Naive thymus-derived CD8-positive, alpha-beta T cell (primary cell): ENCODE data around the gene FBP2. TPM values are rescaled to one million over a fixed set of nuclear protein-coding genes. Genes with fewer than 3 reads are reported as not detected.
"Not testable (repeated sequence)": the region's sequence is repeated elsewhere in the genome, so short reads cannot be mapped to it uniquely, and the experiment has no call there.

Experiments used
- ATAC-seq, 2 donors: fragments of 150-1000 bp; cut with Tn5 transposase in 1 of 2; sonication (Bioruptor Pico), chemical (Tn5 transposase) in 1 of 2; 1 replicate in 1 of 2; 2 replicates in 1 of 2; pipeline ENCODE4 v1.10.0; 2021; ENCODE audit warnings: mild to moderate bottlenecking in 2 of 2, moderate library complexity in 2 of 2
- POLR2A ChIA-PET: fragments of 350-600 bp; sonication (Branson Sonifier 250); formaldehyde crosslinking; loops from one replicate; lab custom pipeline; 2021; ENCODE audit warnings: antibody characterized with exemption; lab: Charles Lee
- DNase-seq, 10 donors: peaks; one replicate each; pipeline versions ENCODE4 v3.0.0 to v3.0.0-alpha.2; 2020 to 2022
- H3K27ac Mint-ChIP-seq, 10 donors: one replicate each; pipeline ENCODE4 v1.8.0; 2020 to 2022; ENCODE audit warnings: mild to moderate bottlenecking in 10 of 10, mixed read lengths in 10 of 10, moderate library complexity in 4 of 10, inconsistent platforms in 1 of 10
- H3K27me3 Mint-ChIP-seq, 5 donors: one replicate each; pipeline ENCODE4 v1.8.0; 2021 to 2022; ENCODE audit warnings: mixed read lengths in 5 of 5
- H3K36me3 Mint-ChIP-seq, 3 donors: one replicate each; pipeline ENCODE4 v1.8.0; 2020 to 2022; ENCODE audit warnings: mixed read lengths in 3 of 3, mild to moderate bottlenecking in 2 of 3, inconsistent platforms in 1 of 3
- H3K4me1 Mint-ChIP-seq, 4 donors: one replicate each; pipeline ENCODE4 v1.8.0; 2021 to 2022; ENCODE audit warnings: mixed read lengths in 4 of 4
- H3K4me3 Mint-ChIP-seq, 10 donors: one replicate each; pipeline ENCODE4 v1.8.0; 2020 to 2022; ENCODE audit warnings: mild to moderate bottlenecking in 10 of 10, mixed read lengths in 10 of 10, moderate library complexity in 6 of 10, inconsistent platforms in 1 of 10
- H3K9me3 Mint-ChIP-seq, 9 donors: one replicate each; pipeline ENCODE4 v1.8.0; 2020 to 2022; ENCODE audit warnings: mixed read lengths in 9 of 9, mild to moderate bottlenecking in 3 of 9, inconsistent platforms in 1 of 9, moderate library complexity in 1 of 9
- polyA plus RNA-seq, 3 donors: library from polyadenylated mRNA; unstranded; fragments of 300-500 nt; fragmentation: Illumina TruSeq; gene quantifications; one replicate each; pipeline ENCODE4 v1.2.3, GENCODE V29; 2021
- total RNA-seq, 8 experiments: library from RNA in 2 of 8; stranded (reverse) in 2 of 8; gene quantifications; one replicate each; pipeline ENCODE4 v1.2.3 and lab custom pipeline; 2021 to 2026

FBP2 gene
- total and polyA plus RNA-seq, 5 experiments from 2014 or later: not detected

DNA sequence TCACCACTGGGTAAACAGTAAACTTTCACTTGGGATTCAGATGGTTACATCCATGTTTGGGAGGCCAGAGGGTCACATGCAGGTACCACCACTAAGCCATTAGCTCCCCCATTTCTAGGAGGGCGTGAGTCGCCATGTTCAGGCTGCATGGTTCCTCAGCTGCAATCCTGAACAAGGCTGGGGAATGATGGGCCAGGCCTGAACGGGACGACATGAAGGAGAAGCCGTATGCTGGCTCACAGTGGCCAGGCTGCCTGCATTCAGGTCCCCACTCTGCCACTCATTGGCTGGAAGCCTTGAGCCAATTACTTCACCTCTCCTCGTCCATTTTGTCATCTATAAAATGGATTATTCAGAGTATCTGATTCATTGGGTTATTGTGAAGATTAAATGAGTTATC, 9.0 kb upstream of the FBP2 start:
- no peak for ATAC-seq
- Mint-ChIP-seq H3K27ac (no peak overlapping the region), H3K27me3 (peaks cover 0 to 2% (median 0%) of the 10 kb centered on the region in 5 donors), H3K4me3 (no peak overlapping the region), H3K4me1 (peaks cover 3 to 6% (median 4%) of the 10 kb centered on the region in 4 donors), H3K9me3 (no peaks in the 10 kb centered on the region), H3K36me3 (peaks cover 0 to 6% (median 0%) of the 10 kb centered on the region in 3 donors)
- DNase-seq: no peak
- POLR2A ChIA-PET: no interaction called here

DNA sequence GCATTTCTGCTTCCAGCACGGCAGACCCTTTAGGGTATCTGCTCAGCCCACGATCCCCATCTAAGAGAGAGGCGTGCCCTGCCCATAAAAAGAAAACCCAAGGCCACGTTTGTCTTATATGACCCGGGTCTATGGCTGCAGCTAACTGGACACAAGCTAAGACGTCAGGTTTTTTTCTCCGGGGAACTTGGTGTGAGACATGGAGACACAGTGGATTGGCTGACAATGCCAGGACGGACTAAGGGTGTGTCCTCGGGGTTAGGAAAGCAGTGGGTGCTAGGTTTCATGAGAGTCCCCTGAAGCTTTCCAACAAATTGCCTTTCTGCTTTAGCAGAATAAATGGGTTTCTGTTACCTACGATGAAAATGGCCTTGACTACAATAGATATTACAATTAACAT, 7.1 kb upstream of the FBP2 start:
- Mint-ChIP-seq H3K36me3 (no peaks in the 10 kb centered on the region), H3K27me3 (peaks cover 0 to 8% (median 1%) of the 10 kb centered on the region in 5 donors), H3K27ac (no peak overlapping the region), H3K9me3 (no peaks in the 10 kb centered on the region), H3K4me3 (no peak overlapping the region), H3K4me1 (peaks cover 3 to 6% (median 4%) of the 10 kb centered on the region in 4 donors)
- DNase-seq (no peak), ATAC-seq (no peak)
- POLR2A ChIA-PET: no interaction called here

DNA sequence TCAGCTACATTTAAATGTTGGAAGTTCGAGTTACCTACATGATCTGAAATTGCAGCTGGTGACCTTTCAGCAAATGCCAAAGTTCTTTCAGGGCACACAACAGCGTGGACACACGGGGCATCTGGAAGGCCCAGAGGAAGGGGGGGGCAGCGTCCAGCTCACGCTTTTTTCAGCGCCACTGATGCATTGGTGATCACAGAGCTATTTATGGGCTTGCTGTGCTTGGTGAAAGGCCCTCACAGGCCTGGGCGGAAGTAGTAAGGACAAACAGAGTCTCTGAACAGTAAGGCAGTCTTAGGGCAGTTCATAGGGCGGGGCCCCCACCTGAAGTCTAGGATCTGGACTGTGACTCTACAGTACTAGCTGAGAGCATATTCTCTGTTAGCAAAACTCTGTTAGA, 6.6 kb upstream of the FBP2 start:
- Mint-ChIP-seq H3K27ac (no peak overlapping the region), H3K9me3 (no peaks in the 10 kb centered on the region), H3K4me3 (no peak overlapping the region), H3K27me3 (peaks cover 0 to 8% (median 1%) of the 10 kb centered on the region in 5 donors), H3K36me3 (no peaks in the 10 kb centered on the region), H3K4me1 (peaks cover 3 to 6% (median 4%) of the 10 kb centered on the region in 4 donors)
- DNase-seq (no peak), ATAC-seq (no peak)
- POLR2A ChIA-PET: no interaction called here

DNA sequence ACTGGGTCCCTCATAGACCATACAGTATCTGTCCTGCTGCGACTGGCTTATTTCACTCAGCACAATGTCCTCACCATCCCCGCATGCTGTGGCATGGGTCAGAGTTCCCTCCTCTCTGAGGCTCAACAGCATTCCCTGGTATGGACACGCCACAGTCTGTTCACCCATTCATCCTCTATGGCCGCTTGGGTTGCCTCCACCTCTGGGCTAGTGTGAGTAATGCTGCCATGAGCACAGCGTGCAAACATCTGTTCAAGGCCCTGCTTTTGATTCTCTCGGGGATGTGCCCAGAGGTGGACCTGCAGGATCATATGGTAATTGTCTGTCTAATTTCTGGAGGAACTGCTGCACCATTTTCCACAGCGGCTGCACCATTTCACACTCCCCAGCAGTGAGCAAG, 5.5 kb upstream of the FBP2 start:
- Mint-ChIP-seq H3K9me3 (no peaks in the 10 kb centered on the region), H3K27ac (no peak overlapping the region), H3K27me3 (peaks cover 0 to 12% (median 7%) of the 10 kb centered on the region in 5 donors), H3K4me1 (peaks cover 3 to 6% (median 4%) of the 10 kb centered on the region in 4 donors), H3K36me3 (no peaks in the 10 kb centered on the region), H3K4me3 (no peak overlapping the region)
- DNase-seq: no peak
- POLR2A ChIA-PET: no interaction called here
- ATAC-seq: no peak

DNA sequence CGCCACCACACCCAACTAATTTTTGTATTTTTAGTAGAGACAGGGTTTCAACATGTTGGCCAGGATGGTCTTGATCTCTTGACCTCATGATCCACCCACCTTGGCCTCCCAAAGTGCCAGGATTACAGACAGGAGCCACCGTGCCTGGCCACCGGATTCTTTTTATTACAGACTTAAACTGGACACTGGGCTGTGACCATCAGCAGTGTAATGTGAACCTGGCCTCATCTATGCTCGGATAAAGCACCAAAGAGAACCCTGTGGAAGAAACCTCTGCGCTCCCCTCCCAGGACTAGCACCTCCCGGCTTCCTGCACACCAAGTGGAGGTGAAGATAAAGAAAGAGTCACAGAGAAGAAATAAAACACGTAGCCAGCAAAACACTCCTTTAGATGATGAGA, 941 bp downstream of the FBP2 start:
- H3K4me3 Mint-ChIP-seq, H3K9me3 Mint-ChIP-seq, H3K4me1 Mint-ChIP-seq, POLR2A ChIA-PET, ATAC-seq, H3K27ac Mint-ChIP-seq, DNase-seq, H3K36me3 Mint-ChIP-seq: not testable (repeated sequence)
- peaks cover 3 to 45% (median 12%) of the 10 kb centered on the region in 5 donors for H3K27me3 Mint-ChIP-seq

DNA sequence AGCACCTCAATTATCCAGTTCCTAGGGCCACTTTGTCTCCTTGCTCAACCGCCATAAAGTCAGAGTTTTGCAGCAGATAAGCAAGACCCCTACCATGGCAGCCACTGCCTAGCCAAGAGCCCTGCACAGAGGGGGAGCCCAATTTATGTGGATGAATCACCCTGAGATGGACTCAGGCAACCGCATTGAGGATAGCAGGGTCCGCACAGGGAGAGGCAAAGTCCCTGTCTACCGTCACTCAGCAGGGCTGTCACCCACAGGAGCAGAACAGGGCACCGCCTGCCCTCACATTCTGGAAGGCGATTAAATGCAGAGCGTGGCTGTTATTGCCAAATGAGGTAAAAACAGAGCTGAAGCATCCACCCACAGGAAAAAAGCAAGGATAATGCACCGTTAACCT, 1.7 kb downstream of the FBP2 start:
- peaks cover 3 to 48% (median 17%) of the 10 kb centered on the region in 5 donors for H3K27me3 Mint-ChIP-seq
- POLR2A ChIA-PET: no interaction called here
- H3K4me3 Mint-ChIP-seq: no peak overlapping the region

DNA sequence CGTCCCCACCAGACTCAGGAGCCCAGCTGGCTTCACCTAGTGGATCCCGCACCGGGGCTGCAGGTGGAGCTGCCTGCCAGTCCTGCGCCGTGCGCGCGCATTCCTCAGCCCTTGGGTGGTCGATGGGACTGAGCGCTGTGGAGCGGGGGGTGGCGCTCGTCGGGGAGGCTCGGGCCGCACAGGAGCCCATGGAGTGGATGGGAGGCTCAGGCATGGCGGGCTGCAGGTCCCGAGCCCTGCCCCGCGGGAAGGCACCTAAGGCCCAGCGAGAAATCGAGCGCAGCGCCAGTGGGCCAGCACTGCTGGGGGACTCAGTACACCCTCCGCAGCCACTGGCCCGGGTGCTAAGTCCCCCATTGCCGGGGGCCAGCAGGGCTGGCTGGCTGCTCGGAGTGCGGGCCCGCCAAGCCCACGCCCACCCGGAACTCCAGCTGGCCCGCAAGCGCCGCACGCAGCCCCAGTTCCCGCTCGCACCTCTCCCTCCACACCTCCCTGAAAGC, 2.5 kb downstream of the FBP2 start:
- H3K27me3 Mint-ChIP-seq: peaks cover 2 to 51% (median 16%) of the 10 kb centered on the region in 5 donors
- DNase-seq, H3K4me1 Mint-ChIP-seq, H3K27ac Mint-ChIP-seq, H3K36me3 Mint-ChIP-seq, ATAC-seq, H3K9me3 Mint-ChIP-seq, POLR2A ChIA-PET, H3K4me3 Mint-ChIP-seq: not testable (repeated sequence)

More for the DNA sequence above, 1.7 kb downstream of the FBP2 start:
- ATAC-seq (no peak), DNase-seq (no peak)
- no peaks in the 10 kb centered on the region for H3K36me3 Mint-ChIP-seq
- peaks cover 0 to 2% (median 0%) of the 10 kb centered on the region in 9 donors for H3K9me3 Mint-ChIP-seq
- no peak overlapping the region for H3K27ac Mint-ChIP-seq
- peaks cover 0 to 2% (median under 1%) of the 10 kb centered on the region in 4 donors for H3K4me1 Mint-ChIP-seq

DNA sequence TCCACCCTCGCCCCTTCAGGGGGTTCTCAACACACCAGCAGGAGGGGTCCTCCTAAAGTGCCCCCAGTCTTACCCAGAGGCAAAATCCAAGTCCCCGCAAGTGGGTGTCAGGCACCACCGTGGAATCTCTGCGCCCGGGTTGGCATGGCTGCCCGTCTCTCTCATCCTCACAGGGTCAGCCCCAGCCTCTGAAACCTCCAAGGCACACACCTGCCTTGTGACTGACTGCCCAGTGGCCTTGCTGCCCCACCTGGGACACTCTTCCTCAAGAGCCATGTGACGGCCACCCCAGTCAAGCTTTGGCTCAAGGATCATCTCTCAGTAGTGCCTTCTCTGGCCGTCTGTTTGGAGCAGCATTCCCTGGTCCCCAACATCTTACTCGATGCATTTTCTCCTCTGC, 4.9 kb downstream of the FBP2 start:
- Mint-ChIP-seq H3K27ac (no peak overlapping the region), H3K27me3 (peaks cover 2 to 50% (median 13%) of the 10 kb centered on the region in 5 donors), H3K9me3 (peaks cover 0 to 2% (median 0%) of the 10 kb centered on the region in 9 donors), H3K36me3 (no peaks in the 10 kb centered on the region), H3K4me3 (no peak overlapping the region), H3K4me1 (peaks cover 9 to 18% (median 15%) of the 10 kb centered on the region in 4 donors)
- DNase-seq (no peak), ATAC-seq (no peak)
- POLR2A ChIA-PET: no interaction called here

DNA sequence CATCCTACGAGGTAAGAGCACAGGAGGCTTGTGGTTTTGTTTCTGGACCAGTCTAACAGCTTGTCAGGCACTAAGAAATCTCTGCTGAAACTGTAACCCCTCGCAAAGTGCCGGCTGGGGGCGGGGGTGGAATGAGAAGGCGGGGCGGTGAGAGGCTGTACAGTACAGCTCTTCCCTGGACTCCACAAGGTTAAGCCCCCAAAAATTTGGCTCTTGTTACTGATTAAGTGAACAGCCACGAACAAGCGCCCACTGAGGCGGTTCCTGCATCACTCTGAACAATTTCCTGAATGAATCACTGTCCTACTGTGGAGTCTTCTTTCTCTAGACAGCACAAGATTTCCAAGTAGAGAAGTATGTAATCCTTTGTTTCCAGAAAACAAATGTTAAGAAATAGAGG, 6.8 kb downstream of the FBP2 start:
- peak overlapping the region in 2 of 10 donors; percentile 17 to 30 for H3K27ac Mint-ChIP-seq
- H3K27me3 Mint-ChIP-seq: peaks cover 2 to 39% (median 11%) of the 10 kb centered on the region in 5 donors
- H3K36me3 Mint-ChIP-seq: no peaks in the 10 kb centered on the region
- POLR2A ChIA-PET: no interaction called here
- no peak overlapping the region for H3K4me3 Mint-ChIP-seq
- H3K4me1 Mint-ChIP-seq: peaks cover 9 to 18% (median 16%) of the 10 kb centered on the region in 4 donors
- H3K9me3 Mint-ChIP-seq: no peaks in the 10 kb centered on the region
- no peak for DNase-seq
- no peak for ATAC-seq

DNA sequence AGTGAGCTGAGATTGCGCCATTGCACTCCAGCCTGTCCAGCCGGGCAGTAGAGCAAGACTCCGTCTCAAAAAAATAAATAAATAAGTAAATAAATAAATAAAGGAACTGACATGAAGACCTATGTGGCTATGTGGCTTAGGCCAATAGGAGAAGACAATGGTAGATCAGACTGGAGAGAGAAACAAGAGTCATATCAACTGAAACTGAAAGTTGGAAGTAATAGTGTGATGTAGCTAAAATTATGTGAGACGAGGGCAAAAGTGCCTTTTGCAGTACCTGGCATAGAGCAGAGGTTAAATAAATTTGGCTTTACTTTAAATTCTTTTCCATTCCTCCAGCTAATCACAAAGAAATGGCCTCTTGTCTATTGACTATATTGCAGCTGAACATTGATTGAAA, 7.3 kb downstream of the FBP2 start:
- POLR2A ChIA-PET: no interaction called here
- no peak overlapping the region for H3K27ac Mint-ChIP-seq
- no peak overlapping the region for H3K4me3 Mint-ChIP-seq

DNA sequence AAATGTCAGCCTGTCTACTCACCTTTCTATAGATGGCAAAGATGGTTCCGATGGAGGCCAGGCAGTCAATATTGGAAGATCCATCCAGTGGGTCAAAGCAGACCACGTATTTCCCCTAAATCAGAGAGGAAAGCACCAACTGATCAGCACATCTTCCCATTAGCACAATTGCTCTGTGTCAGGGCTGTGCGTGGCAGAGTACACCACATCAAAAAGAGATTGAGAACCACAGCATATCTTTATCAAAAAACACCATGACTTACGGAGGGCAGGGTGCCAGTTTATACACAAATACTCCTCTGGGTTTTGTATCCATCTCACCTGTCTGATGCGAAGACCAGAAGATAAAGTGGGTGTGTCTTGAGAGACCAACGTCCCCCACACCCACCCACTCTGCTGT, 9.1 kb downstream of the FBP2 start:
- Mint-ChIP-seq H3K4me1 (peaks cover 9 to 18% (median 16%) of the 10 kb centered on the region in 4 donors), H3K4me3 (peak overlapping the region in 7 of 10 donors; percentile 19 to 53 (median 30)), H3K27me3 (peaks cover 2 to 33% (median 11%) of the 10 kb centered on the region in 5 donors), H3K27ac (peak overlapping the region in 4 of 10 donors; percentile 27 to 79 (median 34)), H3K36me3 (no peaks in the 10 kb centered on the region), H3K9me3 (no peaks in the 10 kb centered on the region)
- ATAC-seq (peak; percentile 52 to 96), DNase-seq (peak in 5 of 10 donors; percentile 5 to 50 (median 32))
- POLR2A ChIA-PET: no interaction called here

More for the DNA sequence above, 7.3 kb downstream of the FBP2 start:
- Mint-ChIP-seq H3K27me3 (peaks cover 2 to 39% (median 11%) of the 10 kb centered on the region in 5 donors), H3K36me3 (no peaks in the 10 kb centered on the region), H3K4me1 (peaks cover 9 to 18% (median 16%) of the 10 kb centered on the region in 4 donors), H3K9me3 (no peaks in the 10 kb centered on the region)
- ATAC-seq (no peak), DNase-seq (no peak)

DNA sequence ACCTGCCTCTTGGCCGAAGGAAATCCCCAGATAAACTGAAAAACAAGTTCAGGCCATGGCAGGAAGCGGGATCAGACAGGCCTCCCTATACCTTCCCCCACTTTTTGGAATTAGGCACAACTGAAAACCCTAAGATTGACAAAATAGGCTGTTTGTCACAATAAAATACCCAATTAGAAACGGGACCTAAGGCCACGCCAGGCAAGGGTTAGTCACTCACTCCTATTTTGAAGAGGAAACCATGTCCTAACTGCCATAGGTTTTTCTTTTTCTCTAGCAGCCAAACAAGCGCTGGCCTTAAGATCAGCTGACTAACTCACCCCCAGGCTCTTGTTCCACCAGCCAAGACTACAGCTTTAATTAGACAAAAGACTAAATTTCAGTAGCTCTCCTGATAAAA, 11.9 kb downstream of the FBP2 start:
- H3K36me3 Mint-ChIP-seq: no peaks in the 10 kb centered on the region
- H3K9me3 Mint-ChIP-seq: no peaks in the 10 kb centered on the region
- no peak for DNase-seq
- ATAC-seq: no peak
- H3K4me1 Mint-ChIP-seq: peaks cover 8 to 20% (median 15%) of the 10 kb centered on the region in 4 donors
- H3K27ac Mint-ChIP-seq: peak overlapping the region in 1 of 10 donors; percentile 34
- H3K4me3 Mint-ChIP-seq: no peak overlapping the region
- POLR2A ChIA-PET: no interaction called here
- peaks cover 0 to 10% (median 2%) of the 10 kb centered on the region in 5 donors for H3K27me3 Mint-ChIP-seq

DNA sequence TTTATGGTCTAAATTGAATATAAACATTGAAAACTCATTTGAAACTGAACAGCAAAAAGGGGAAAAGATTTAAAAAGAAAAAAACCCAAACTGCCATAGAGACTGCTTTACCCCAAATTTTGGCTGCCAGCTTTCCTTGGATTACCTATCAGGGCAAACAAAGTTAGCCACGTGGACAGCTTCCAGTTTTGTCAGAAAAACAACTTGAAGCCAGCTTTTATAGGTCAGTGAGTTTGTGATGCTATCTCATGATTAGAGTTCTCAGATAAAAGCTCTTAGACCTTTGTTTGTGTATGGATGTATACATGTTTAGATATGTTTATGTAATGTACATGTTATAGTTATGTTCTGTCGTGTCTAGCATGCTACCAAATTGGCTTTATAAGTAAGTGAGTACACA, 16.1 kb downstream of the FBP2 start:
- no peak overlapping the region for H3K4me3 Mint-ChIP-seq
- H3K4me1 Mint-ChIP-seq: peaks cover 0 to 2% (median under 1%) of the 10 kb centered on the region in 4 donors
- POLR2A ChIA-PET: no interaction called here
- DNase-seq (no peak), ATAC-seq (no peak)
- peaks cover 4 to 11% (median 6%) of the 10 kb centered on the region in 5 donors for H3K27me3 Mint-ChIP-seq
- H3K9me3 Mint-ChIP-seq: no peaks in the 10 kb centered on the region
- no peak overlapping the region for H3K27ac Mint-ChIP-seq
- no peaks in the 10 kb centered on the region for H3K36me3 Mint-ChIP-seq

DNA sequence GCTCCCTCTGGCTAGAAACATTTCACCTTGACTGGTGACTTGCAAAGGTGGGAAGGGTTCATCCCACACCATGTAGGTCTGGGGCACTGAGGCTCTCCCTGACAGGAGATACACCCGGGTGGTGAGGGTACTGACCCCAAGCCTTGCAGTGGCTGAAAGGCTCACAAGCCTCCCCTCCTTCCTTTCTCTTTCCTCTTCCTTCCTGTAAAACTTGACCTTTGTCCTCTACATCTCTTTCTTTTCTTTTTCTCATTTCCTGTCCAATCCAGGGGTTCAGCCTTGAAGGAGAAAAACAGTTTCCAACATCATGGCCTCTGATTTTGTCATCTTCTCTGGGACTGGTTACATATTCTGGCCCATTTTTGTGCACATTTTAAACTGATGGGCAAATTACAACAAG, 16.6 kb downstream of the FBP2 start:
- Mint-ChIP-seq H3K27me3 (peaks cover 9 to 17% (median 11%) of the 10 kb centered on the region in 5 donors), H3K27ac (no peak overlapping the region), H3K4me1 (peaks cover 0 to 2% (median under 1%) of the 10 kb centered on the region in 4 donors), H3K36me3 (no peaks in the 10 kb centered on the region), H3K4me3 (no peak overlapping the region), H3K9me3 (no peaks in the 10 kb centered on the region)
- ATAC-seq: no peak
- DNase-seq: no peak
- POLR2A ChIA-PET: no interaction called here
